Neuron (in vitro differentiated cells): Measurements from ENCODE around the gene BLID.
A peak's percentile ranks its signal among the peaks of the same experiment; 100 is the strongest.

Experiments used
- H2AFZ ChIP-seq: one replicate; pipeline ENCODE4 v1.6.1; 2013; ENCODE audit warnings: low read depth, mild to moderate bottlenecking, inconsistent platforms, low read length, moderate library complexity
- H3K27me3 ChIP-seq: one replicate; pipeline ENCODE4 v1.6.1; 2013; ENCODE audit warnings: low read length; ENCODE audit not compliant: insufficient read depth
- H3K36me3 ChIP-seq: one replicate; pipeline ENCODE4 v1.6.1; 2013; ENCODE audit warnings: low read length; ENCODE audit not compliant: insufficient read depth
- H3K4me1 ChIP-seq: one replicate; pipeline ENCODE4 v1.6.1; 2013; ENCODE audit warnings: low read length; ENCODE audit not compliant: insufficient read depth
- H3K4me3 ChIP-seq: 2 replicates; pipeline ENCODE4 v1.5.1; 2013; ENCODE audit warnings: mild to moderate bottlenecking, low read length, moderate library complexity
- H3K9me3 ChIP-seq: one replicate; pipeline ENCODE4 v1.6.1; 2013; ENCODE audit warnings: low read length

BLID gene

GRCh38 chr11:122107566-122107965 lies 8.4 kb downstream of the BLID start:
- Histone ChIP-seq H3K27me3 (no peaks in the 10 kb centered on the region), H2AFZ (no peak overlapping the region), H3K4me3 (no peak overlapping the region), H3K4me1 (peaks cover 5% of the 10 kb centered on the region), H3K36me3 (no peaks in the 10 kb centered on the region), H3K9me3 (no peaks in the 10 kb centered on the region)

GRCh38 chr11:122107045-122107444 lies 9.0 kb downstream of the BLID start:
- Histone ChIP-seq H3K27me3 (no peaks in the 10 kb centered on the region), H3K4me1 (peaks cover 10% of the 10 kb centered on the region), H3K36me3 (no peaks in the 10 kb centered on the region), H2AFZ (no peak overlapping the region), H3K9me3 (no peaks in the 10 kb centered on the region), H3K4me3 (no peak overlapping the region)

- Histone ChIP-seq H2AFZ (no peak overlapping the region), H3K4me1 (peaks cover 19% of the 10 kb centered on the region), H3K36me3 (no peaks in the 10 kb centered on the region), H3K9me3 (no peaks in the 10 kb centered on the region), H3K27me3 (no peaks in the 10 kb centered on the region), H3K4me3 (no peak overlapping the region)
These were observed 10.8 kb downstream of the BLID start for GRCh38 chr11:122105044-122105758.

GRCh38 chr11:122104341-122104740 lies 11.7 kb downstream of the BLID start:
- Histone ChIP-seq H3K4me3 (no peak overlapping the region), H3K4me1 (peaks cover 28% of the 10 kb centered on the region), H2AFZ (no peak overlapping the region), H3K36me3 (no peaks in the 10 kb centered on the region), H3K27me3 (peaks cover 3% of the 10 kb centered on the region), H3K9me3 (no peaks in the 10 kb centered on the region)

- peaks cover 5% of the 10 kb centered on the region for H3K27me3 ChIP-seq
- no peaks in the 10 kb centered on the region for H3K9me3 ChIP-seq
- no peak overlapping the region for H2AFZ ChIP-seq
- peaks cover 30% of the 10 kb centered on the region for H3K4me1 ChIP-seq
- H3K36me3 ChIP-seq, result no peaks in the 10 kb centered on the region
- H3K4me3 ChIP-seq, result no peak overlapping the region
These were observed 12.3 kb downstream of the BLID start for GRCh38 chr11:122103726-122104125.

- H2AFZ ChIP-seq, result no peak overlapping the region
- no peak overlapping the region for H3K4me3 ChIP-seq
- no peaks in the 10 kb centered on the region for H3K36me3 ChIP-seq
- H3K27me3 ChIP-seq, result peaks cover 5% of the 10 kb centered on the region
- H3K4me1 ChIP-seq, result peaks cover 30% of the 10 kb centered on the region
- no peaks in the 10 kb centered on the region for H3K9me3 ChIP-seq
These were observed 12.7 kb downstream of the BLID start for GRCh38 chr11:122103321-122103720.

- Histone ChIP-seq H2AFZ (peak overlapping the region; percentile 65), H3K9me3 (no peaks in the 10 kb centered on the region), H3K27me3 (peaks cover 5% of the 10 kb centered on the region), H3K4me3 (peak overlapping the region; percentile 64), H3K36me3 (no peaks in the 10 kb centered on the region), H3K4me1 (peaks cover 35% of the 10 kb centered on the region)
These were observed 13.6 kb downstream of the BLID start for GRCh38 chr11:122102426-122102825.

GRCh38 chr11:122101625-122102291 lies 14.3 kb downstream of the BLID start:
- Histone ChIP-seq H2AFZ (peak overlapping the region; percentile 65), H3K4me3 (peak overlapping the region; percentile 64), H3K36me3 (no peaks in the 10 kb centered on the region), H3K9me3 (no peaks in the 10 kb centered on the region), H3K4me1 (peaks cover 40% of the 10 kb centered on the region), H3K27me3 (peaks cover 5% of the 10 kb centered on the region)

- Histone ChIP-seq H3K9me3 (no peaks in the 10 kb centered on the region), H3K36me3 (no peaks in the 10 kb centered on the region), H3K27me3 (peaks cover 5% of the 10 kb centered on the region), H3K4me3 (peak overlapping the region; percentile 64), H3K4me1 (peaks cover 40% of the 10 kb centered on the region), H2AFZ (peak overlapping the region; percentile 70)
These were observed 15.3 kb downstream of the BLID start for GRCh38 chr11:122100756-122101080.

- Histone ChIP-seq H3K9me3 (no peaks in the 10 kb centered on the region), H2AFZ (peak overlapping the region; percentile 70), H3K4me1 (peaks cover 39% of the 10 kb centered on the region), H3K27me3 (peaks cover 5% of the 10 kb centered on the region), H3K4me3 (peak overlapping the region; percentile 64), H3K36me3 (no peaks in the 10 kb centered on the region)
These were observed 15.8 kb downstream of the BLID start for GRCh38 chr11:122100037-122100755.

GRCh38 chr11:122099374-122100036 lies 16.5 kb downstream of the BLID start:
- Histone ChIP-seq H2AFZ (peak overlapping the region; percentile 70), H3K27me3 (peaks cover 5% of the 10 kb centered on the region)

GRCh38 chr11:122098261-122098980 lies 17.6 kb downstream of the BLID start:
- H3K4me3 ChIP-seq, result peak overlapping the region; percentile 9
- peaks cover 5% of the 10 kb centered on the region for H3K27me3 ChIP-seq
- H3K4me1 ChIP-seq, result peaks cover 36% of the 10 kb centered on the region
- H2AFZ ChIP-seq, result no peak overlapping the region
- no peaks in the 10 kb centered on the region for H3K9me3 ChIP-seq
- no peaks in the 10 kb centered on the region for H3K36me3 ChIP-seq

More at GRCh38 chr11:122099374-122100036, 16.5 kb downstream of the BLID start:
- Histone ChIP-seq H3K9me3 (no peaks in the 10 kb centered on the region), H3K4me1 (peaks cover 36% of the 10 kb centered on the region), H3K4me3 (peak overlapping the region; percentile 64), H3K36me3 (no peaks in the 10 kb centered on the region)
